Thoracic aorta (tissue), 2 donors: ENCODE data around the gene MC1R. TPM values are rescaled to one million over a fixed set of nuclear protein-coding genes. Genes with fewer than 3 reads are reported as not detected.

Source experiments
- ATAC-seq: fragments of 150-250 bp; one replicate; pipeline ENCODE4 v1.8.0; 2017; ENCODE audit warnings: low read depth; ENCODE audit not compliant: insufficient number of reproducible peaks, low FRiP score
- DNase-seq: peaks from one replicate; pipeline ENCODE4 v3.0.0-alpha.2; 2020; ENCODE audit warnings: low spot score
- H3K27ac ChIP-seq, 2 donors: fragments of 200-600 bp; sonication (generic); 1 replicate in 1 of 2; 2 replicates in 1 of 2; pipeline ENCODE4 v1.5.1; 2016; ENCODE audit warnings: mild to moderate bottlenecking in 2 of 2, moderate library complexity in 2 of 2
- H3K27me3 ChIP-seq: fragments of 200-600 bp; sonication (generic); replicated peaks from 2 replicates; pipeline ENCODE4 v1.6.0; 2016; ENCODE audit warnings: mild to moderate bottlenecking; ENCODE audit not compliant: insufficient read depth
- H3K36me3 ChIP-seq: fragments of 200-600 bp; sonication (generic); one replicate; pipeline ENCODE4 v1.5.1; 2016
- H3K4me1 ChIP-seq, 2 donors: fragments of 200-600 bp; sonication (generic); 1 replicate in 1 of 2; 2 replicates in 1 of 2; pipeline versions ENCODE4 v1.5.1 to v1.6.0; 2016; ENCODE audit warnings: low read depth in 2 of 2, mild to moderate bottlenecking in 1 of 2; ENCODE audit not compliant: control insufficient read depth in 1 of 2
- H3K4me3 ChIP-seq: fragments of 200-600 bp; sonication (generic); 2 replicates; pipeline ENCODE4 v1.5.1; 2016; ENCODE audit warnings: mild to moderate bottlenecking
- H3K9me3 ChIP-seq: fragments of 200-600 bp; sonication (generic); 2 replicates; pipeline ENCODE4 v1.5.1; 2016
- CTCF ChIP-seq: fragments of 200-600 bp; sonication (generic); IDR thresholded peaks from one replicate; pipeline ENCODE4 v1.5.1; 2019; ENCODE audit warnings: antibody characterized with exemption
- total RNA-seq, 2 donors: library from RNA; depleted of rRNA; stranded (reverse); fragments of >200 nt; gene quantifications; one replicate each; pipeline versions ENCODE4 v1.1.0 to v1.2.3, GENCODE V29; 2016

MC1R gene
- total RNA-seq, 2 donors from 2014 or later, result 13.1 to 19.3 TPM

GRCh38 chr16:89892055-89892630 is 26.5 kb upstream of the MC1R start:
- no peak for ATAC-seq
- no peak overlapping the region for H3K4me3 ChIP-seq
- TF ChIP-seq CTCF, result no peak
- H3K4me1 ChIP-seq, result no peaks in the 10 kb centered on the region
- H3K9me3 ChIP-seq, result no peaks in the 10 kb centered on the region
- H3K27me3 ChIP-seq, result no peaks in the 10 kb centered on the region
- peaks cover 78% of the 10 kb centered on the region for H3K36me3 ChIP-seq
- no peak overlapping the region for H3K27ac ChIP-seq
- no peak for DNase-seq

GRCh38 chr16:89892635-89893034 is 26.0 kb upstream of the MC1R start:
- no peak for ATAC-seq
- H3K36me3 ChIP-seq, result peaks cover 78% of the 10 kb centered on the region

GRCh38 chr16:89893642-89894548 is 24.8 kb upstream of the MC1R start:
- H3K9me3 ChIP-seq, result no peaks in the 10 kb centered on the region
- H3K4me3 ChIP-seq, result no peak overlapping the region
- H3K27ac ChIP-seq, result no peak overlapping the region
- peaks cover 80% of the 10 kb centered on the region for H3K36me3 ChIP-seq
- DNase-seq (no peak), ATAC-seq (no peak)
- no peaks in the 10 kb centered on the region for H3K27me3 ChIP-seq
- H3K4me1 ChIP-seq, result no peaks in the 10 kb centered on the region
- no peak for TF ChIP-seq CTCF

More at GRCh38 chr16:89892635-89893034, 26.0 kb upstream of the MC1R start:
- no peak for TF ChIP-seq CTCF
- no peak overlapping the region for H3K4me3 ChIP-seq
- DNase-seq, result no peak
- H3K4me1 ChIP-seq, result no peaks in the 10 kb centered on the region
- no peaks in the 10 kb centered on the region for H3K27me3 ChIP-seq
- no peak overlapping the region for H3K27ac ChIP-seq
- no peaks in the 10 kb centered on the region for H3K9me3 ChIP-seq

- no peak for DNase-seq
- peaks cover 94% of the 10 kb centered on the region for H3K36me3 ChIP-seq
Measured at GRCh38 chr16:89895482-89896250, 23.0 kb upstream of the MC1R start.

More at GRCh38 chr16:89895482-89896250, 23.0 kb upstream of the MC1R start:
- no peak for TF ChIP-seq CTCF
- no peaks in the 10 kb centered on the region for H3K9me3 ChIP-seq
- no peak overlapping the region for H3K27ac ChIP-seq
- no peak for ATAC-seq
- H3K27me3 ChIP-seq, result no peaks in the 10 kb centered on the region
- no peaks in the 10 kb centered on the region for H3K4me1 ChIP-seq
- no peak overlapping the region for H3K4me3 ChIP-seq
